Activated naive CD4-positive, alpha-beta T cell (primary cell): ENCODE results near the gene GRIP1.

ENCODE experiments used
- DNase-seq, 4 experiments: peaks; one replicate each; lab custom pipeline; 2025; lab: John Stamatoyannopoulos, UW

GRIP1 gene

DNA sequence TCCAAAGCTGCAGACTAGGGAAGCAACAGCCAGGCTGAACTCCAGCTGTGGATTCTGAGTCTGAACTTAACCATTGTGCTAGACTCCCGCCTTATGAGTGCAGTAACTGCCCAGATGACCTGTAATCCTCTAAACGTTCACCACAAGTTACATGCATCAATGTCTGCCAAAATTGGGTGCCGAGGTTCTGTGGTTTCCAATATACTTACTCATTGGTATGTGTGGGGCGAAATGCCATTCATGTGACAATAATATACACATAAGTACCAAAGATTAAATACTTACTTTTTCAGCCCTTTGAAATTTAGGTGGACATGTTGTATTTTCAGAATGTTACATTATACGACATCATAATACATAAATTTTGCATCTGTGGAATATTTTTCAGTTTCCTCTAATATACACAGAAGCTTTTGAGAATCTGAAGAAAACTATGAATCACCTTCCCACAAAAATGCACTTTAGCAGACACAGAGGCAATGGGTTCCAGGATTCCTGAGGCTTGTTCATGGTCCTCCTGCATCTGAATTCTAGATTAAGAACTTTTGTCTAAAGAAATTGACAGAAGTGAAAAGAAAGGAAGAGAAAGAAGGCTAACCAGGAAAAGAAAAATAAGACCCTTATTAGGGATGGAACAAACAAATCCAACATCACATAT lies 31.7 kb downstream of the GRIP1 start:
- DNase-seq = no peak

DNA sequence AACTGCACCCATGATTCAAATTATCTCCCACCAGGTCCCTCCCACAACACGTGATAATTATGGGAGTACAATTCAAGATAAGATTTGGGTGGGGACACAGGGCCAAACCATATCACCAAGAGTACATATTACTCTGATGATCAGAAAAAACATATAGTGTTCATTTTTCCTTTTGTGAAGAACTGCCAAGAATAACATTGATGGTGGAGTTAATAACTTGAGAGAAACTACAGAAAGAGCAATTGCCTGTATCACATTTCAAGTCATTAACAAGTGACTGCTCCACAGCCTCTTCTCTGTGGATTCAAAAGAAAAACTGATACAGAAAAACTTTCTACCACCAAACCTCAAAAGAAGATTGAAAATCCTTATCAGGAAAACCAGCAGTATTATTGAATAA lies 34.7 kb downstream of the GRIP1 start:
- DNase-seq = no peak

DNA sequence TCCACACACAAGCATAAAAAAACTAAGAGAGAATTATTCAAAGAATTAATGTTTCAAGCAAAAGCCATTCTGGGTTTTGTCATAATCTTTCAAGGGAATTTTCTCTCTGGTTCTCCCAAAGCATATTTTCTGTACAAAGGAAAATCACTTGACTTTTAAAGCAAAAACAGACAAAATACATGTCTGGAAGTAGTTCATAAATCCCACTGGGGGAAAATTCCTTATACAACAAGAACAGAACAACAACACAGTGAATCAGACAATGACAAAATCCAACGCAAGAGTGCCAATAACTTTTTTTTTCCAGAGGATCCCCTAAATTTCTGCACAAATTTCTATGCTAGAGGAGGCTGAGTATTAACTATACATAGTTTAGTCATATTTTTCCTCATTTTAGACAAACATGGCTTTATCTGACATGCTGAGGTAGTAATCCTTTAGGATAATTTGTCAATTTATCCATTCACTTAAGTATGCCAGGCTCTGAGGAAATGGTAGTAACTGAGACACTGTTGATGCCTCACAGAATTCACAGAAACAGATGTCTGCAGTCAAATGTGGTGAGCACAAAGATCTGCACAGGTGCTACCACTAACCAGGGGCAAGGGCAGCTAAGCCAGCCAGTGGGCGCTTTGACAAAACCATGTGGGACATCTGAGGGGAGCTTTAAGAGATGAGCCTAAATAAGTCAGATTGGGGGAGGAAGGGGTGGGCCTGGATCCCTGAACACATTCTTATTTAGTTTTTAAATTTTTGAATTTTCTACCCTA lies 38.0 kb downstream of the GRIP1 start:
- DNase-seq = no peak

DNA sequence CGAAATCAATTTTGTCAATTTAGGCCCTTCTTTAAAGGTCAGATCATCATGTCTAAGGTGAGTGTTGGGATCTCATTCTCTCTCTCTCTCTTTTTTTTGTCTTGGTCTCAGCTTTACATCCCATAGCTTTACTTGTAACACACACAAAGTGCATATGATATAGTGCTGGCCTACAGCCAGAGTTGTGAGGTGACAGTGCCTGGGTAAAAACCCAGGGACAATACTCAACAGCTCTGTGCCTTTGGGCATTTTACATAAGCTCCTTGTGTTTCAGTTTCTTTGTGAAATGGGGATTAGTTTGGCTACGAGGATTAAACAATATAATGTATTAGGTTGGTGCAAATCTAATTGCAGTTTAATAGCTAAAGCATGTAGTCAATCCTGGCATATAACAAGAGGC lies 40.2 kb downstream of the GRIP1 start:
- DNase-seq = no peak

DNA sequence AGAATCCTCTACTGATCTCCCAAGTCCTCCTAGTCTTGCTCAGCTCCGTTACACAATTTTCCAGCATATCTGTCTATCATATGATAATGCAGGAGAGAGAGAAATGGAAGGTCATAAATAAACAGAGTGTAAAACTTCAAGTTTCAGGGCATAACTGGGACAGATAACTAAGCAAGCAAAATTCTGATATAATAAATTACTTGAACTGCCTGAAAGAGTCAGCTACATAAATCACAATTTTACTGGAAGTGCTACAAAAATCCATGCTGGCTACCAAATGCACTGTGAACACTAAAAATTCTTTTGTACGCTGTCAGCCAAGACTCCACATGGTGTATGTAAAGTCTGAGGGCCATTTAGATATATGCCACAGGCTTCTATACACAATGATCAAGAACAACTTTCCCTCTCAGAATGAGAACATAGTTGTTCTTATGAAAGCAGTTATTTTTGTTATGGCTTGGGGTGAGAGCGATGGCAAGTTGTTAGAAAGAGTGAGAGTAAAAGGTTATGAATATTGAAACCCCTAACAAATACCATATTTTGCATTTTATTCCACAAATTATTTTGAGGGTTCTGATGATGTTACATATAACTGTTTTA lies 41.1 kb downstream of the GRIP1 start:
- DNase-seq = no peak

DNA sequence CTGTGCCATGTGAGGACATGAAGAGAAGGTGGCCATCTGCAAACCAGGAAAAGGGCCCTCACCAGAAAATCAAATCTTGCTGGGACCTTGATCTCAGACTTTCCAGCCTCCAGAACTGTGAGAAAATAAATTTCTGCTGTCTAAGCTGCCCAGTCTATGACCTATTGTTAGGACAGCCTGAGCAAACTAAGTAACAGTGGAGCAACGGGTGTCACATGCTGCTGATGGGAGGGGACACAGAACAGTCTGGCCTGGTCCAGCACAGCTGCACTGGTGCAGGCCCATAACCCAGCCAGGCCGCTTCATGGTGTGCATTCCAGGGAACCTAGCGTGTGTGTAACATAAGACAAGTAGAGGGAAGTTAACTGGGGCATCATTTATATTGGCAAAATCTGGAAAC lies 42.1 kb downstream of the GRIP1 start:
- DNase-seq = no peak

DNA sequence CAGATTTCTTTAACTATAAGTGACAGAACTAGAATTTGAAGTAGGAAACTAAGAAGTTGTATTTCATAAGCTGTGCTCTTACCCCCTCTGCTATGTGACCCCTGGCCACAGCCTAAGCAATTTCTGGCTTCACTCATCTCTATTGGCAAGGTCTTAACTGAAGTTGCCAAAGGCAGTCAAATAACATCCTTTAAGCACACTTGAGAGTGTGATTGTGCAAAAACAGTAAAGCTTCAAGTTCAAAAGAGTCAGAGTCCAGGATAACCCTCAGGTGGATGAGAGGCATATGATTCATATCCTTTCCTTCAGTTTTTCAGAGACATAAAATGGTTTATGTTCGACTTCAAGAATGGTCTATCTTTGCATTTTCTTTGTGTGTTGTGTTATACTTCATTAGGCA lies 45.2 kb downstream of the GRIP1 start:
- no peak for DNase-seq

DNA sequence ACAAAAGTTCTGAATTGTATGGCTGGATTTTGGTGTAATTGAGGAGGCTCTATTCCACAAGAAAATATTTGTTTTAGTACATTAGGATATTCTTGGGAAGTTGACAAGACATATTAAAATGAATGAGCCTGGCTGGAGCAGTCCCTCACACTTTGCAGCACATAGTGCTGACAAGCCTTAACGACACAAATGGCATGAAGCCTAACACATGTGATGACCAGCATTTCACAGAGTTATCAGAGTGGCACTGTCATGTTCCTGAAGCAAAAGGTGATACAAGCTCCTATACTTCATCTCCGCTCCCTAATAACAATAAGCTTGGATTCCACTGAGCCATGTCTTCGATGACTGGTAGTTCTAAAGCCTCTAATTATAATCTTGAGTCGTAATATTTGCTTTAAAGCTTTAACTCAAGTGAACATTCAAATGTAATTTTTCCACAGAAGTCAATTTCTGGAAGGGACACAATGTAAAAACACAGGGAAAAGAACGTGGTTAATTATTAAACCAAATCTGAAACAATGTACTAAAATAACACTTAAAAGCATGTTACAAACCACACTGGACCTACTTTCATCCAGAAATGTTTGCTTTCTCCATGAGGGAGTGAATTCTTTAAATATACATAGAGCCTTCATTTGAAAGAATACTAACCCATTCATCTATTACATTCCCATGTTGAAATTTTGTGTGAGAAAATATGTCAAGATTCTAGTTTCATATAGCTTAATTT lies 49.6 kb downstream of the GRIP1 start:
- no peak for DNase-seq

DNA sequence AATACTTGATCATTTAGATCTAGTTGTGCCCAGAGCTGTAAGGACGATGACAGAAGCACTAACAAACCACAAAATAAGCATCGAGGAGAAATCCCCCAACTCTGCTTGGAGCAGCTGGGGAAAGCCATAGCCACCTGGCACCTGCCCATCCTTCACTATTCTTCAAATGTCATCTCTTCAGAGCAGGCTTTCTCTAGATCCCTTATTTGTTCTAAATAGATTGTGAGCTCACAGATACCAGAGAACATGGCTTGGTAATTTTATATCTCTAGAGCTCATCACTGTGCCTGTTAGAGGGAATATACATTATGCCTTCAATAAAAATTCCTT lies 50.9 kb downstream of the GRIP1 start:
- DNase-seq = no peak

DNA sequence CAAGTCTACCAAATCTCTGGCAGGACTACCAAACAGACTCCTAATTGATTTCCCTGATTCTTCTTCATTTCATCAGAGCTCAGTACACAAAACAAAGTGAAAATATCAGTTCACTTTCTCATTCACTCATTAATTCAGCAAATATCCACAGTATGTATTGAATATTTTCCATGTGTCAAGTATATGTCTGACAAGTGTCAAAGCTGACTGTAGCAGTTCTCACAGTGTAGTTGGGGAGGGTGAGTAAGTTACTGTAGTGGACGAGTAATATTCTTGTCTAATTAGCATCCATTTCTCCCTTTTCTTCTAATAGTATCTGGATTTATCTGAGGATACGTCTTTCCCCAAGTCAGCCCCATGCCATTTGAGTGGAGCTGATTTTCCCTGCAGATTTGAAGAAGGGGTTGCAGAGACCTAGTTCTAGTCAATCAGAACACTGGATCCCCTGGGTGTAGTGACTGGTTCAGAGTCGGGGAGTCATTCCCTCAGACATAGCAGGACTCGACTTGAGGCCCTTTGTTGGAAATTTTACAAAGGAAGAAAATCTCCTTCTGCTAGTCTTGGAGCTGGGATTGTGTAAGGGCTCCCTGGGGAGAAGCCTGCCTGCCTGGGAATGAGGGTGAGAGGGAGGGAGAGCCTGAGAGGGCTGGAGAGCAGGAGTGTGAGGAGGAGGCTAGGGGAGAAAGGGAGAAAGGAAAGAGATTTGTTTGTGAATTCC lies 51.4 kb downstream of the GRIP1 start:
- DNase-seq = no peak

DNA sequence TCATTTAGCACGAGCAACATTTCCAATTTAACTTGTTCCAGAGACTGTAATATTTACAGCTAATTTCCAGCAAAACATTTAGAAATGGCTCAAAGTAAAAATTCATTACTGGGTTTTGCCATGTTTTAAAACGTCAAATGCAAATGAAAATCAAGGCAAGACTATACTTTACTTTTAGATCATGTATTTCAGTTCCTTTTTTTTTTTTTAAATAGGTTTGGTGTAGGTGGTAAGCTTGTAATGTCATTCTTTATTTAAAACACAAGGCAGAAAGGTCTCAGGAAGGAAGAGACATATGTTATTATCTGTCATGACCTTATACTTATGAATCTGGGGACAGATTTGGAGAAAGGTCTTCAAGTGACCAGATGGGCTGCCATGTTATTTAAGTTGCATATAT lies 54.1 kb downstream of the GRIP1 start:
- no peak for DNase-seq

DNA sequence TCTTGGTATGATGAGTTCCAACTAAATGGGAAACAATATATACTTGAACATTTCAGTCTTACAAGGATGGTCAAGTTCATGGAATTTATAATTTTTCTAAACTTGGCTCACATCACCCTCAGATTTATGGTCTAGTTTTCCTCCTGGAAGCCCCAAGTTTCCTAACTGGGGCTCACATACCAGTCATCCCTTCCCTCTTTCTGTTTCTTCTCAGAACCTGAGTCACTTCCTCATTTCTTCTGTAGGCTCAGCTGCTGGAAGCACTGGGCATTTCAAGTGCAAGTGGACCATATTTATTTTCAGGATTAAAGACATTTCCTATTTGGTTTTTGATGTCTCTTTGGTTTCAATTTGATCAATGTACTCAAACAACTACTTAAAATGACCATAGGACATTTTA lies 55.4 kb downstream of the GRIP1 start:
- DNase-seq = no peak

DNA sequence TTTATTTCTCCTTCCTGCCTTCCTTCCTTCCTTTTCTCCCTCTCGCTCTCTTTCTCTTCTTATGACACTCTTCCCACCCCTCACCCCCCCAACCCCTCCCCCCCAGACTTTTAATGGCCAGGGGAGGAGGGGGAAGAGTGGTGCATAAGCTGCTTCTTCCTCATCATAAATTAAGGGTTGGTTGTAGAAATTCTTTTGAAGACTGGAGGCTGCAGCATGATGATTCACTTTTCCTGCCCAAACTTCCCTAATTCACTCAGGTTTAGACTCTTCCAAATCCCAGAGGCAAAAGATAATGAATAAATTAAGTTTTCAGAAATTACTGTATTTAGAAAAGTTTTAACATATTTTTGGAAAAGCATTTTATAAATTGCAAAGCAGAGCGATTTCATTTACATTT lies 58.2 kb downstream of the GRIP1 start:
- no peak for DNase-seq

DNA sequence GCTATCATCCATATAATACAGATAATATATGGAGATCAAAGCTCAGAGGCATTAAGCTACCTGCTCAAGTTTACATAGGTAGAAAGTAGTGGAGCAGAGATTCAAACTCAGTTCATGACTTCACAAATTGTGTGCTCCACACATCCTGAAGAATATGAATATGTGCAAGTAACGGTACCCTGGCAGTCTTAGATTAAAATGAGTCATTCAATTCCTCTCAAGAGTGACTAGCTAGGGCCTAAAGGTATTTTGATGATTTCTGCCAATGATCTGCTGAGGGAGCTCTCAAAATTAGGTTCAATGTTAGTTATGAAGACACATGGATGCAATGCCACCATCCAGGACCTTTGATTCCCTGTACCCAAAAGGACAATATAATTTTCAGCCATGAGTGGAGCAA lies 58.9 kb downstream of the GRIP1 start:
- no peak for DNase-seq

DNA sequence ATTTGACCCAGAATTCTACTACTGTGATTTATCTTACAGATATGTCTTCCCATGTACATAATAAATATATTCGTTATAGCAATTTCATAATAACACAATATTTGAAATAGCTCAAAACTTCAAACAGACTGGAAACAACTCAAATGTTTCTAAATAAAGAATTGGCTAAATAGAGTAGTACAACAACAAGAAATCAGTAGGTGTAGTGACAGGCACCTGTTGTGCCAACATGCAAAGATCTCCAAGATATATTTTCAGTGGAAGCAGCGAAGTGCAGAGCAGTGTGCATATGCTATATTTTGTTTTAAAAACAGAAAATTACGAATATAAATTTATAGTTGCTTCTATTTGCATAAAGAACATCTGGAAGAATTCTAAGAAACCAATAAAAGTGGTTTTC lies 60.9 kb downstream of the GRIP1 start:
- no peak for DNase-seq

DNA sequence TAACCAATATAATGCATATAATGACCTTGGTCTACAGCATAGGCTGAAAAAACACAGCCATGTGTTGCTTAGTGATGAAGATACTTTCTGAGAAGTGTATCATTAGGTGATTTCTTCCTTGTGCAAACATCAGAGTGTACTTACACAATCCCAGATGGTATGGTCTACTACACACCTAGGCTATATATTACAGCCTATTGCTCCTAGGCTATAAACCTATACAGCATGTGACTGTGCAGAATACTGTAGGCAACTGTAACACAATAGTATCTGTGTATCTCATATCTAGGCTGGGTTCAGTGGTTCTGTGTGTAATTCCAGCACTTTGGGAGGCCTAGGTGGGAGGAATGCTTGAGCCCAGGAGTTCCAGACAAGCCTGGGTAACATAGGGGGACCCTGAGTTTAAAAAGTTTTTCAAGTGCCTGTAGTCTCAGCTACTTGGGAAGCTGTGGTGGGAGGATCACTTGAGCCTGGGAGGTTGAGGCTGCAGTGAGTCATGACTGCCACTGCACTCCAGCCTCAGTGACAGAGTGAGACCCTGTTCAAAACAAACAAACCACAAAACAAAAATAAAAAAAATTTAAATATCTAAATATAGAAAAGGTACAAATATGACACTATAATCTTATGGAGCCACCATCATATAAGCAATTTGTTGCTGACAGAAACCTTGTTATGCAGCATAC lies 66.6 kb downstream of the GRIP1 start:
- no peak for DNase-seq

DNA sequence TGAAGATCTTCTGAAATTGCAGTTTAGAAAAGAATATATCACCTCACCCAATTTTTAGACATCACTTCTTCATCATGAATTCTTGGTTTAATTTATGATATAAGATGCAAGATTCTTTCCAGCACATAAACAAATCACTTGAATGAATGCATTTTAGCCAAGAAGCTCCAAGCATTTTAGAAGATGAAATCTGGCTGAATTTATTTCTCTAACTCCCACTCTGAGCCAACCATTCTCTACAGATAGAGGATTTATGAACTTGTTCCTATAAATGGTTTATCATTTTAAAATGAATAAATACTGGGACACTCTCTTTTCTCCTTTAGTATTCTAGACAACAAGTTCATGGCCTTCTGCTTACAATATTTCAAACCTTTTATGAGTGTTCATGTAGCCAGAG lies 71.7 kb downstream of the GRIP1 start:
- no peak for DNase-seq

DNA sequence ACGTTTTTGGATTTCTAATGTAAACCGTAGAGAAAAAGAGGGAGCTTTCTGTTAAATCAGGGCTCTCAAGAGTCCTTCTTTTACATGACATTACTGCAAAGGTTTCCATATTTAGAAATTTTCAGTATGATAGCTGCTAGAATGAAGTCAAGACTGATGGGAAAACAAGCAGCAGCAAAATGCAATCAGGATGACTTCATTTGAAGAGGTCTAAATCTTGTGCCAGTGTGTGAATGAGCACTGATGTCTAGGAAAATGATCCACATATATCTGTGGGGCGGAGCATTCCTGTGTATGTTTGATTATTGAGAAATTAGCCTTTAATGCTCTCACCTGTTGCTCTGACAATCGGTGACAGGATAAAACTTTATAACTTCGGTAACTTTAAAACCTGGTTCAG lies 73.6 kb downstream of the GRIP1 start:
- no peak for DNase-seq

DNA sequence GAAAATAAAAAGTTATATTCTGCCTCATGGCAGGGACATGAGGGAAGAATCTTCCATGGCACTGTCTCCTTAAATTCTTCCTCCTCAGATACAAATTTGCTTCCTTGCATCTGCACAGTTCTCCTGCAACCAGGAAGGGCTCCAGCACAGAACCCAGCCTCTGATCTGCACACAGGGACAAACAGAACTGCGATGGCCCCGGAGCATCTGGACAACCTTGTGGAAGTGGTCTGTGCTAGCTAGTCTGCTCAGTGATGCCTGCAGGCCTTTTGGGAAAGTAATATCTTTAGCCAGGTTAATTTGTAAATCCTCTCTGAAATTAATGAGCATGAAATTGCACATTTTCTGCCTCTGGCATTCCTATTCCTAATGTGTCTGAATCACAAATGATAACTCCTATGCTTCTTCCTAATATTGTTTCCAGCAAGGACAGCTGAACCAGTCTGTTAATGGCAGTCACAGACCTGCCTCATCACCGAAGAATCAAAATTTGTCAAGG lies 74.8 kb downstream of the GRIP1 start:
- no peak for DNase-seq

DNA sequence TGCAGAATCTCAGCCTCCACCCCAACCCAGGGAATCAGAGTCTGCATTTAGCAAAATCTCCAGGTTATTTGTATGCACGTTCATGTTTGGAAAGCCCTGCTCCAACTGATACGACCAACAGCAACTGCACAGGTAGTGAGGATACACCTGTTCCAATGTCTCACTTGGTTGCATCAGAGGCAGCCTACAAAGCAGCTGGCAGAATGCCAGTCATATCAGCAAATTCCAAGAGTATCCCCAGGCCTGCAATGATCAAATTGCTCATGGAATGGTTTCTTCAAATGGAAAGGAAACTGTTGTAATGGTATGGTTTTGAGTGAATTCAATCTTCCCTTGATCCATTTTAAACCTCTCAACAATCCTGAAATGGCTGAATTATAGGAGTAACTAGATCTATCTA lies 75.4 kb downstream of the GRIP1 start:
- DNase-seq = no peak

DNA sequence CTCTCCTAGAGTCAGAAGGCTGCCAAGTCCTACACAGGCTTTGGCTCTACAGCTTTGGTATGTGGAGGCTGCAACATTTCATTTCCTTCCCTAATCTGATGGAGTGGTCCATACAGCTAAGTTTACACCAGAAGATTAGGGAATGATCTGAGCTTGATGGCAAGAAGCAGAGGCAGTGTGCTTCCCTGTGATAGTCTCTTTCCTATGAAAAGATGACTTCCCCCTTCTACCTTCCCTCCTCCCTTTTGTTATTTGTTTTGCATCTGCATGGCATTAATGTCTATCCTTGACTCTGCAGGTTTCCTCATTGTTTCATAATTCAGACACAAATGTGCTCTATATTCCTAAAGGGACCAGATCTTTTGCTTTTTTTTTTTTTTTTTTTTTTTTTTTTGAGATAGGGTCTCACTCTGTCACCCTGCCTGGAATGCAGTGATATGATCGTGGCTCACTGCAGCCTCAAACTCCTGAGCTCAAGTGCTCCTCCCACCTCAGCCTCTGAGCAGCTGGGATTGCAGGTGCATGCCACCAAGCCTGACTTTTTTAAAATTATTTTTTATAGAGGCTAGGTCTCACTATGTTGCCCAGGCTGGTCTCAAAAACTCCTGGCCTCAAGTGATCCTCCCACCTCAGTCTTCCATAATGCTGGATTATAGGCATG lies 76.3 kb downstream of the GRIP1 start:
- no peak for DNase-seq
